KMS-11 (cell line): ENCODE data around the gene CHPT1.

ENCODE experiments used
- H2AFZ ChIP-seq: fragments of 200-600 bp; sonication (generic); 2 replicates; pipeline ENCODE4 v1.6.1; 2016; ENCODE audit warnings: antibody characterized with exemption, mixed run types, low read depth
- H3K27ac ChIP-seq: fragments of 200-600 bp; sonication (generic); 2 replicates; pipeline ENCODE4 v1.6.1; 2016; ENCODE audit warnings: mild to moderate bottlenecking, mixed run types
- H3K27me3 ChIP-seq: fragments of 200-600 bp; sonication (generic); 2 replicates; pipeline ENCODE4 v1.6.1; 2017; ENCODE audit warnings: mild to moderate bottlenecking, low read depth, mixed run types, moderate library complexity; ENCODE audit not compliant: insufficient read depth
- H3K36me3 ChIP-seq: fragments of 200-600 bp; sonication (generic); 2 replicates; pipeline ENCODE4 v1.6.1; 2017; ENCODE audit warnings: mild to moderate bottlenecking, mixed run types; ENCODE audit not compliant: insufficient read depth
- H3K4me1 ChIP-seq: fragments of 200-600 bp; sonication (generic); 2 replicates; pipeline ENCODE4 v1.6.1; 2016; ENCODE audit warnings: mild to moderate bottlenecking, low read depth, mixed run types; ENCODE audit not compliant: poor library complexity, severe bottlenecking
- H3K4me2 ChIP-seq: fragments of 200-600 bp; sonication (generic); 2 replicates; pipeline ENCODE4 v1.7.0; 2016; ENCODE audit warnings: mild to moderate bottlenecking, mixed run types
- H3K4me3 ChIP-seq: fragments of 200-600 bp; sonication (generic); IDR thresholded peaks from 2 replicates; pipeline ENCODE4 v1.6.1; 2017; ENCODE audit warnings: low read depth, low read length, mixed read lengths; ENCODE audit not compliant: insufficient read depth
- H3K79me2 ChIP-seq: fragments of 200-600 bp; sonication (generic); 2 replicates; pipeline ENCODE4 v1.6.1; 2016; ENCODE audit warnings: low read depth, mixed run types; ENCODE audit not compliant: insufficient read depth
- H3K9ac ChIP-seq: fragments of 200-600 bp; sonication (generic); 2 replicates; pipeline ENCODE4 v1.6.1; 2016; ENCODE audit warnings: mild to moderate bottlenecking, mixed run types
- H4K20me1 ChIP-seq: fragments of 200-600 bp; sonication (generic); 2 replicates; pipeline ENCODE4 v1.6.1; 2016; ENCODE audit warnings: mild to moderate bottlenecking, mixed run types; ENCODE audit not compliant: insufficient read depth
- CTCF ChIP-seq: fragments of 200-600 bp; sonication (generic); conservative IDR thresholded peaks from 2 replicates; pipeline ENCODE4 v1.6.1; 2017; ENCODE audit warnings: low read depth, mild to moderate bottlenecking, antibody characterized with exemption, low read length, moderate library complexity, mixed read lengths

The CHPT1 gene

DNA sequence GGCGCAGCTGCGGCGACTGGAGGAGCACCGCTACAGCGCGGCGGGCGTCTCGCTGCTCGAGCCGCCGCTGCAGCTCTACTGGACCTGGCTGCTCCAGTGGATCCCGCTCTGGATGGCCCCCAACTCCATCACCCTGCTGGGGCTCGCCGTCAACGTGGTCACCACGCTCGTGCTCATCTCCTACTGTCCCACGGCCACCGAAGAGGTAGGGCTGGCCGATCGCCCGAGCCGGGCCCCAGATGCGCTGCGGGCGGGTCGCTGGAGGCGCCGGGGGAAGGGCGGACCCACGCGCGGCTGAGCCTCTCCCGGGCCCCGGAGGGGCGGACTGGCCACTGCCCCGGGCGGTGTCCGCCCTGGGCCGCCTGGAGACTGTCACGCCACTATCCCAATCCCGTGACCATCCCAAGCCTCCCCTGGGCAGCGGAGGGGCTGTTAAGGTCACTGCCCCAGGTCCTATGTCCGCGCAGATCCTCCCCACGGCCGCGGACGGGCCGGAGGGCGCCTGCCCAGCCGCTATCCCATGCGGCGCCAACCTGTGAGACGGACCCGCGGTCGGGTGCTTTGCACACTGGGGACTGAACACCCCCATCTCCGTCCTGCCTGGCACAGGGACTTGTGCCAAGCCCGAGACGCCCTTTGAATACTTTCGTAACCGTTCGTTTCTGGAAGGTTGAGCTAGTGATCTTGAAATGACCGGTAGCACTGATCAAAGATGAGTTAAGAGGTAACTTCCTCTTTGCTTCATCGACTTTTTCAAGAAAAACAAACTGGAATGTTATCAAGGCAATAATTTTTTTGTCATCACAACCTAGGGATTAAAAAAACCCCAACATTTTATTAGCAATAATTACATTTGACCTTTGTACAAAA, 725 bp downstream of the CHPT1 start:
- H4K20me1 ChIP-seq, result no peaks in the 10 kb centered on the region
- H3K79me2 ChIP-seq, result peaks cover 18% of the 10 kb centered on the region; the same call in 1 of the 2 replicates
- TF ChIP-seq CTCF, result no peak
- H3K9ac ChIP-seq, result peak overlapping the region; percentile 74
- peak overlapping the region; percentile 45 for H3K27ac ChIP-seq
- peak overlapping the region; percentile 40 for H3K4me2 ChIP-seq
- H3K4me1 ChIP-seq, result peaks cover 15% of the 10 kb centered on the region
- H3K36me3 ChIP-seq, result no peaks in the 10 kb centered on the region
- H3K4me3 ChIP-seq, result no peak overlapping the region
- peak overlapping the region; percentile 65 for H2AFZ ChIP-seq
- H3K27me3 ChIP-seq, result no peaks in the 10 kb centered on the region

DNA sequence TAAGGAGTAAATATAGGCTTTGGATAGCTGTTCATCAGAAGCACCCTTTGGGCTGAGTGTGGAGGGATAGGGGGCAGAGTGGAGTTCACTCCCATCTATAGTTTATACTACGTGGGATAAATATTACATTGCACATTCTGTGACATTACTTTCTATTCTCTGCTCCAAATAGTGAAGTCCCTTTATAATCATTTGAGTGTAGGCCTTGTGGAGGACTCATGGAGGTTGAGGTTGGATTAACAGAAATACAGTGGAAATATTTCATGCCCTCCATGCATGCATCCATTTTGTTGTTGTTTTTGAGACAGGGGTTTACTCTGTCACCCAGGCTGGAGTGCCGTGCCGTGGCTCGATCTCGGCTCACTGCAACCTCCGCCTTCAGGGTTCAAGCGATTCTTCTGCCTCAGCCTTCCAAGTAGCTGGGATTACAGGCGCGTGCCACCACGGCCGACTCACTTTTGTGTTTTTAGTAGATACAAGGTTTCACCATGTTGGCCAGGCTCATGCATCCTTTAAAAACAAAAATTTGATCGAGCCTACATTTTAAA, 1.4 kb downstream of the CHPT1 start:
- peaks cover 18% of the 10 kb centered on the region; the same call in 1 of the 2 replicates for H3K79me2 ChIP-seq
- no peak for TF ChIP-seq CTCF
- peak overlapping the region; percentile 74; the same call in 1 of the 2 replicates for H3K9ac ChIP-seq
- H3K27ac ChIP-seq, result no peak overlapping the region; the same call in 1 of the 2 replicates
- no peaks in the 10 kb centered on the region for H3K36me3 ChIP-seq
- H4K20me1 ChIP-seq, result no peaks in the 10 kb centered on the region
- no peak overlapping the region for H3K4me3 ChIP-seq
- H2AFZ ChIP-seq, result peak overlapping the region; percentile 65
- no peaks in the 10 kb centered on the region for H3K27me3 ChIP-seq
- peaks cover 15% of the 10 kb centered on the region for H3K4me1 ChIP-seq
- peak overlapping the region; percentile 40 for H3K4me2 ChIP-seq

DNA sequence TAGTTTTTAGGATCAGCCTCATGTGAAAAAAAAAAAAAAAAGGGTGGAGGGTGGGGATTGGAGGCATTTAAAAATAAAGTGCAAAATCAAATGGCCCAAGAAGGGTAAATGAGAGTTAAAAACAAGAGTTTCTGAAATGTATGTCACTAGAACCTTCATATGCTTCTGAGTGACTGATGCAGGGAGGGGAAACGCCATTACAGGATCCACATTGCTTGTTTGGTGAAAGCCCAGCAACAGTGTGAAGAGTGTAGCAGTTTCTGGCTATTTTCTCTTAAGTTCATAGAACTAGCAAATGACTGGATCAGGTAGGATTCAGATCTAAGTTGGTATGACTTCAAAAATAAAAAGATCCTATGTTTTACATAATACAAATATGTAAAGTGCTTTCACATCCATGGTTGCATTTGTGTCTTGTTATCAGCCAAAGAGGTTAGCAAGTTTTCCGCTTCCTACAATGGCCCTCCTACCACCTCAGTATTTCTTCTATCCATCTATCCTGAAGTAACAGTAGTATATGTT, 2.9 kb downstream of the CHPT1 start:
- Histone ChIP-seq H2AFZ (no peak overlapping the region), H3K27me3 (no peaks in the 10 kb centered on the region), H4K20me1 (no peaks in the 10 kb centered on the region), H3K27ac (no peak overlapping the region), H3K4me2 (no peak overlapping the region), H3K79me2 (peaks cover 18% of the 10 kb centered on the region; the same call in 1 of the 2 replicates), H3K9ac (no peak overlapping the region), H3K4me3 (no peak overlapping the region), H3K4me1 (peaks cover 15% of the 10 kb centered on the region), H3K36me3 (no peaks in the 10 kb centered on the region)
- no peak for TF ChIP-seq CTCF

DNA sequence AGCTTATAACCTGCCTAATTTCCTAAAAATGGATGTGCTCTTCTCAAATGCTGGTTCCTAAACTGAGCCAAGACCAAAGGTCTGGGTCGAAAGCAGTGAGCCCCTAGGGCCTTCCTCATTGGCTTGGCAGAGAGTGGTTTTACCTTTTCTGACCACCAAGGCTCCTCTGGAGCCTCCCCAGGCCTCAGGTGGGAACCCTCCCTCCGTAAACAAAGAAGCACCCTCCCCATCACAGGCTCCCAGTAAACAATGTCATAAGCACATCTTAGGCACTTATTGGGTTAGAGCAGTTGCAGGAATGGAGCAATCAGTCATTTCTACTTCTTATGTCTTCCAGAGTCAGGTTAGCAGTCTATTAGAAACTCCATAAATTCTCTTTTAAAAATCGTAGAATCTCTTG, 6.0 kb downstream of the CHPT1 start:
- Histone ChIP-seq H3K9ac (no peak overlapping the region), H3K36me3 (no peaks in the 10 kb centered on the region), H4K20me1 (no peaks in the 10 kb centered on the region), H3K4me2 (no peak overlapping the region), H3K27ac (no peak overlapping the region), H2AFZ (no peak overlapping the region), H3K4me1 (peaks cover 12% of the 10 kb centered on the region), H3K27me3 (no peaks in the 10 kb centered on the region), H3K4me3 (no peak overlapping the region), H3K79me2 (peaks cover 16% of the 10 kb centered on the region; the same call in 1 of the 2 replicates)
- no peak for TF ChIP-seq CTCF
